ENCODE results near the gene PPP1R16B.

PPP1R16B gene

DNA sequence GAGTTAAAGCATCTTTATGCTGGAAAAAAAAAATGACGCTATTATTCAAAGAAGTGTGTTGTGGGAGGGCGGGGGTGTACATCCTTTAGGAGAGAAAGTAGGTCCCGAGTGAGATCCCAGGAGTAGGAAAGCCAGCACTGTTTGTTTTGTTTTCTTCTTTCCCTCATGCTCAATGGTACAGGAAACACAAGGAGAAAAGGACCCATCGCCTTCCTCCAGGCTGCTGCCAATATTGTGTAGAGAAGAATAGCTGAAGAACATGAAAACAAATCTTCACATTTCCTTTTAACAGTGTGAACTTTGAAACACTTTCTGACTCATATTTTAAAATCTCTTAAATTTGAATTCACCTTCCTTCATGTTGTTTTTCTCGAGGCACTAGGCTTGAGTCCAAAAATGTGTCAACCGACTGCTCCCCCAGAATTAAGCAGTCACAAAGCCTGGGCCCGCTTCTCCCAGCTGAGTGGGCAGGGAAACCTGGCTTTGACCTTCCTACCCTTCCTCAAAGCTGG lies 22.3 kb downstream of the PPP1R16B start:
- no peak for DNase-seq (ENCODE audit: low spot score)

DNA sequence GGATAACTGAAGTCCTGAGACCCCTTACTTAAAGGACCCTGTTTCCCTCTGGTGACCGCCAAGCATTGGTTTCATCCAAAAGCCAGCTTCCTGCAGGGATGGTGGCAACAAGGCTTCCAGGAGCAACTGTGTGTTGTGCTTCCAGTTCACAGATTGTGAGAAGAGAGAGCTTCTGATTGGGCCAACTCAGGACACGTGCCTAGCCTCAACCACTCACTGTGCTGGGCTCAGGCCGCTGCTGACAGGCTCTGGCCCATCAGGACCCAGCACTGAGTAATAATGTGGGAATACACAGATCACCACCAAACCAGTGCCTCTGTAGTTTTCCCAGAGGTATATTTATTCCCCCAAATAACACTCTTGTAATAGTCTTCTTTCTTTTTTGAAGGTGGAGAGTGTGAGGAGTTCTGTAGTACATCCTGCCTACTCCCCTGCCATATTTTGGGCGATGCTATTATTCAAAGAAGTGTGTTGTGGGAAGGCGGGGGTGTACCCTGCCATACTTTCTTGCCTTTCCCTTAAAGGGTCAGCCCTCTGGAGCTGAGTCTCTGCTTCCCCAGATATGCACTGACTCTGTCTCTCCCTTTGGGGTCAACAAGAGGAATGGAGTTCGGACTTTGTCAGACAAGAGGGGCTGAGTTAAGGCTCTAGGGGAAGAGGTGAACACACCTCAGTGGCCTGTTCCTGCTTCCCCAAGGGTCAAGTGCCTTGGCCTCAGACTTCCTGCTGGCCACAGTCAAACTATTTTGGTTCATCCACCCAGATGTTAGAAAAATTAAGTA lies 23.2 kb downstream of the PPP1R16B start:
- DNase-seq (ENCODE audit: low spot score), result no peak

DNA sequence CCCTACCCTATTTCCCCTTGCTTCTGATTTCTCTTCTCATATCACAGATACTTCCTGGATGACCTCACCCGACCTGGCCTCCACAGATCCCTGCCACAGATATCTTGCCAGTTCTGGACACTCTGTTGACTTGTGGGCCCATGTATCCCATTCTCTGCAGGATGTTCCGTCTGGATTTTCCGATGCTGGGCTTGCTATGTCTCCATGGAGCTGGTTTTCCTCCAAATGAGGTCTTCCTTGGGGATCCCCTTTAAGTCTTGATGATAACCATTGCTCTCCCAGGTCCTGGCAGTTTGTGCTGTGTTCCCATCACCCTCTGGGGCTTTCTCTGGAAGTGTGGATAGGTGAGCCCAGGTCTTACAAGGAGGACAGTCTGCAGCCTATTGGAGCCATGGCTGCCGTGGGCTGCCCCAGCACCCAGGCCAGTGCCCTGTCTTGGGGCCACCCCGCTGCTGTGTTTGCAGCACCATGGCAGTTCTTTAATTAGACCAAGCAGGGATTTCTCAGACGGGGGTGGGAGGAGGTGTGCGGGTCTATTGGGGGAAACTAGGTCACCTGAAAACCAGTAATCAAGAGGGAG lies 23.9 kb downstream of the PPP1R16B start:
- DNase-seq (ENCODE audit: low spot score), result no peak

DNA sequence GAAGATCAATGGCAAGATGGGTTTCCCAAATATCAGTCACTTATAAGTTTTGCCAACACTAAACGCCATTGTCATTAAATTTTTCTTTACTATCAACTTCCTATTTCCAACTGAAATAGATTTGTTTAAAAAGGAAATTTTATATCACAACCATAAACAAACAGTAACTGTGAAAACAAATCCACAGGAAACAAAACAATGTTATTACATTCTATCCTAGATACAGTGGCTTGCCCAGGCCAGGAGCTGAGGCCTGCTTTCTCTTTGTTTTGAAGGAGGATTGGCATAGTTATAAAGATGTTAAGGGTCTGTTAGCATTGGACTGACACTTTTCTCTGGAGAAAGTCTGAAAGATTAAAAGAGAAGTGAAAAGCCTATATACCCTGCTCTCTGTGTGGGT lies 24.9 kb downstream of the PPP1R16B start:
- DNase-seq (ENCODE audit: low spot score), result no peak

DNA sequence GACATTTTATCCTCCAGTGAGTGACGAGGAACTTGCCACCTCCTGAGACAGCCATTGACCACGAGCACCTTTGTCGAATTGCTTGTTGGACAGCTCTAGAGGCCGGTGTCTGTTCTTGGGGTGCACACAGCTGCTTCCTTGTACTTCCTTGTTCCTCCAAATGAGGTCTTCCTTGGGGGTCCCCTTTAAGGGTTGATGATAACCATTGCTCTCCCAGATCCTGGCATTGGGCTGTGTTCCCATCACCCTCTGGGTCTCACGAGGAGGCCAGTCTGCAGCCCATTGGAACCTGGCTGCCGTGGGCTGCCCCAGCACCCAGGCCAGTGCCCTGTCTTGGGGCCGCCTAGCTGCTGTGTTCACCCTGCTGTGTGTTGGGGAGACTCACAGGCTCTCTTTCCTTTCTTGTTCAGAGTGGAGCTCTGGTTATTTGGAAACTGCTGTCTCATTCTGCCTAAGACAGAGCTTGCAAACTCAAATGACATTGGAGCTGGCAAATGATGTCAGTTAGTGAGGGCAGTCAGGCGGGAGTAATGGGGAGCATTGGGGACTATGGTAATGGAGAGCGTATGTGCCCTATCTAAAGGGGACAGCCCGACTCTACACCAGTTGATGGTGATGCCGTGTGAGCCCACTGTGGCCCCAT lies 25.7 kb downstream of the PPP1R16B start:
- DNase-seq (ENCODE audit: low spot score), result no peak

DNA sequence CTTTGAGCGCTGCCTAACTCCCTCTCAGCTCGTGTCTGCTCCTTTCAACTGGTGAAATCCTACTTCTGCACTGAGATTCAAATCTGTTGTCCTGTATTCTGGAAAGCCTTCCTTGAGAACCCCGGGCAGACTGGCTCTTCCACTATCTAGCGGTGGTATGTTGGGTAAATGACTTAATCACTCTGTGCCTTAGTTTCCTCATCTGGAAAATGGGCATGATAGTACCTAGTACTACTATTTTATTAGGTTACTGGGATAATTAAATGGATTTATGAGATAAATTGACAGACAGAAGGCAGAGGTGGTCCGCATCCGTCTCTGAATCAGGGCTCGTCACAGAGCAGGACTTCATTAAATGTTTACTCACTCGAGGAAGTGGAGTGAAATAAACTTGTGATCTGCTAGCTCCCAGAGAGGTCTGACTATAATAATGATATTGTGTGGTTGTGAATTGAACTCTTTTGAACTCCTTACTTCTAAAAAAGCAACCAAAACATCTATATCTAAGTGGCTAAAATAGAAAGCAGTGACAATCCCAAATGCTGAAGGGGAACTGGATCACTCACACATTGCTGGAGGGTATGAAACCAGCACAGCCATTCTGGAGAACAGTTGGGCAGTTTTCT lies 26.6 kb downstream of the PPP1R16B start:
- DNase-seq (ENCODE audit: low spot score), result no peak

DNA sequence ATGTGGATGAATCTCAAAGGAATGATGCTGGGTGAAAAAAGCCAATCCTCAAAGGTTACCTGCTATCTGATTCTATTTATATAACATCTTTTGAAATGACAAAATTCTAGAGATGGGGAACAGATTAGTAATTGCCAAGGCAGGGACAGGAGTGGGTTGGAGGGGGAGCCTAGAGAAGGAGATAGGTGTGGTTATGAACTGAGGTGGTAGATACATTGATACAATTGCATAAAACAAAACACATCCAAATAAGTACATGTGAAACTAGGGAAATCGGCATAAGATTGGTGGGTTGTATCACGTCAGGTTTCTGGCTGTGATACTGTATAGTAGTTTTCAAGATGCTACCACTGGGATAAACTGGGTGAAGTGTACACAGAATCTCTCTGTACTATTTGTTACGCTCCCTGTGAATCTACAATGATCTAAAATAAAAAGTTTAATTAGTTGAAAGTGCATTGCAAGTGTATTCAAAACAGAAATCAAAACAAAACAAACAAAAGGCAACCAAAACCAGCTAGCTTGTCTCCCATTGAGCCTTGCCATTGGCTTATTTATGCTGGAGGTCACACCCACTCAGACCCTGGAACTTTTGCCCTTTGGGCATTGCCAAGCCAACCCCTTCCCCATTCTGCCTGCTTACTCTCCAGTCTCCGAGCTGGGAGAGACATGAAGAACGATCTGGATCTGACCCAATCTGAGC lies 27.8 kb downstream of the PPP1R16B start:
- DNase-seq (ENCODE audit: low spot score), result no peak

DNA sequence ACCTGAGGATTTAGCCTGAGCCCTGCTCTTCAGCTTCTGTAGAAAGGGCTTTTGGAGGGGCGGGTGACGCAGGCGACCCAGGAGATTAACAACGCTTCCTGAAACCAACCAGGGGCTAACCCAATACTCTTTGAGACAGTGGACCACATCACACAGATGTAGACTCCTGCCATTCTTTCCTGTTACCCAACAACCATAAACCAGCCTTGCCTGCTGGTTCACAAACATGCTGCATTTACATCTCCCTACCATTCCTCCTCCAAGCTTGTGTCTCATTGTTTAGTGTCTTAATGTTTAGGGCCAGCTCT lies 28.3 kb downstream of the PPP1R16B start:
- peak; percentile 24 for DNase-seq (ENCODE audit: low spot score)

DNA sequence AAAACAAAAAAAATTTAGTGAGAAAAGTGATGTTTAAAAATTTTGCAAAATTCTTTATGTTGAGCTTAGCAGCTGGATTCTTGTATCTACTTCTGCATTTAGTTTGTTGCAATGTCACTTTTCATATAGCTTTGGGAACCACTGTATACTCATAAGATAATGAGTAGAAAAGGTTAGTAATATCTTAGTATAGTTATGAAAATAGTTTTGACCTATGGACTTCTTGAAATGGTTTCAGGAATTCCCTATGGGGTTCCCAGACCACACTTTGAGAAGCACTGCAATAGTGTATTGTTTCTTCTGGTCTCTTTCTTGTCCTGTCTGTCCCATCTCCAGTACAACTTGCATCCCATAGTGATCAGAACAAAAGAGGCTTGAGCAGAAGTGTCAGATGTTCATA lies 29.4 kb downstream of the PPP1R16B start:
- no peak for DNase-seq (ENCODE audit: low spot score)

DNA sequence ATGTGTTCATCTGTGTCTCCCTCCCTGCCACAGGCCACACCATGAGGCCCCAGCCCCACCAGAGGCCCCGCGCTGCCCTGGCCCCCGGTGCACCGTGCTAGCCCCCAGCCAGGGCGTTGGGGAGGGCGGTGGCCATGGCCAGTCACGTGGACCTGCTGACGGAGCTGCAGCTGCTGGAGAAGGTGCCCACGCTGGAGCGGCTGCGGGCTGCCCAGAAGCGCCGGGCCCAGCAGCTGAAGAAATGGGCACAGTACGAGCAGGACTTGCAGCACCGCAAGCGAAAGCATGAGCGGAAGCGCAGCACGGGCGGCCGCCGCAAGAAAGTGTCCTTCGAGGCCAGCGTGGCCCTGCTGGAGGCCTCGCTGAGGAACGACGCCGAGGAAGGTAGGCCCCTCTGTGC lies 30.3 kb downstream of the PPP1R16B start:
- DNase-seq (ENCODE audit: low spot score), result no peak

DNA sequence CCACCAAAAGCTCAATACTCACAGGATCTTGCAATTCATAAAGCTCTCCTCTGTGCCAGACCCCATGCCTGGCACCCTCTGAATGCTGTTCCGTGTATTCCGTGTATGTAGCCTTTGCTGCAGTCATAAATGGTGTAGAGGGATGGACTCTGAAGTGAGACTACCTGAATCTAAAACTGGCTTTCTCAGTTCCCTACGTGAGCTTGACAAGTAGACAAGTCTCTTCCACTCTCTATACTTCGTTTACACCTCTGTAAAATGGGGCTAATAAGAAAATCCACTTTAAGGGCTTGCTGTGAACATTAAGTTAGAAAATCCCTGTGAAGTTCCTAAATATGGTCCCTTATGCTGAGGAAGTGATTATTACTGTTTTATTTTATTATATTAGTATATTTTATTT lies 31.5 kb downstream of the PPP1R16B start:
- no peak for DNase-seq (ENCODE audit: low spot score)

DNA sequence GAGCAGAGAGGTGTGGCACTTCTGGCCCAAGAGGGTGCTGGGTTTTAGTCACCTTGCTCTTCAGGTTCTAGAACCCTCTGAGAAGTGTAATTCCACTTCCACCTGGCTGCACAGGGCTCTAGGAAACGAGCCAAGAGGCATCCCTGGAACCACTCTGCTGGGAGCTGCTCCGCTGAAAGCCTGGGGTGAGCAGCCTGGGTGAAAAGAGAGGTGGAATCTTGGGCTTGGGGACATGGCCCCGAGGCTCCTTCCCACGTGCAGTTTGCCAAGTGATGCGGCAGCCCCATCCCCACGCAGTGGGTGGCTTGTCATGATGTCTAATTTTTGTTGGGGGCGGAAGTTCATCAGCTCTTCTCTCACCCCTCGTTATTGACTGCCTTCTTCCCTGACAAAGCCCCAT lies 32.8 kb downstream of the PPP1R16B start:
- DNase-seq (ENCODE audit: low spot score), result no peak

DNA sequence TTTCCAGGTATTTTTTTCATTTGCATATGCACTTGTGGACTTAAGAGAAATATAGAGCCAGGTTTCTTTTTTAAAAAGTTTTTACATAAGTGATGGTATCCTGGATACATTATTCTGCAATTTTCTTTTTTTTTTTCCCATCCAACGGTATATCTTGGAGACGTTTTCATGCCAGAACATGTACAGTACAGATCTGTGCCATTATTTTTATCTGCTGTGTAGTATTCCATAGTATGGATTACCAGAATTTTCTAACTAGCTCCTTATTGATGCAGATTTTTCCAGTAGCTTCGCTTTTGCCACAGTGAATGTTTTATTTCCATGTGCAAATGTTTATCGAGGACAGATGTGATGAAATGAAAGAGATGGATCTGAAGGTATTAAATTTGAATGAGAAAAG lies 34.1 kb downstream of the PPP1R16B start:
- DNase-seq (ENCODE audit: low spot score), result no peak

DNA sequence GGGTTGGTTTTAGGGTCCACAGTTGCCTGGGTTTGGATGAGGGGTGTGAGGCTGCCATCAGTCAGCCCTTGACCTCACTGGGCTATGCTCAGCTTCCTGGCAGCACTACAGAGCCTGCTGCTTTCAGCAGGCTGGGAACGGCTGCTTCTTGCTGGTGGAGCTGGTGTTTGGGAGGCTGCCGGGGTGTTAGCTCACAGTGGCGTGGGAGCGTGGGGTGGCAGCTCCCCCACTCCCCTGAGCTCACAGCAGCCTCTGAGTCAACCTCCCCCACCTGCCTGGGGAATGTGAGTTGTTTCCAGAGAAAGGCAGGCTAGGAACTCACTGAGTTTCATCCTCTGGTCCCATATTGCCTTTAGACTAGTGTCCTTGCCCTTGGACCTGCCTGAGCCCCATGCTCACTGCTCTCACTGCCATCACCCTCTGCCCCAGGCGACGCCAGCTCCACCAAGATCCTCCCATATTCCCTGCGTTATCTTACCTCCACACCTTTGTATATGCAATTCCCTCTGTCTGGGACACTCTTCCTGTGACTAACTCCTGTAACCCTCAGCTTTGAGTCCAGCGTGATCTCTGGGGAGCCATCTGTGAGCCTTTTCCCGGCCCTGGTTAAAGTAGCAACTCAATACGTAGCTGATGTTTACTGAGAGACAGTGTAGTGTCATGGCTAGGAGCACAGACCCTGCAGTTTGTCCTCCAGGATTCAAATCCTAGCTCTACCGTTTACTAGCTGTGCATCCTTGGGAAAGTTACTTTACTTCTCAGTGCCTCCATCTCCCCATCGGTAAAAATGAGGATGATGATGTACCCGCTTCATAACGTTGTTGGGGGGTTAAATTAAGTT lies 34.8 kb downstream of the PPP1R16B start:
- no peak for DNase-seq (ENCODE audit: low spot score)

DNA sequence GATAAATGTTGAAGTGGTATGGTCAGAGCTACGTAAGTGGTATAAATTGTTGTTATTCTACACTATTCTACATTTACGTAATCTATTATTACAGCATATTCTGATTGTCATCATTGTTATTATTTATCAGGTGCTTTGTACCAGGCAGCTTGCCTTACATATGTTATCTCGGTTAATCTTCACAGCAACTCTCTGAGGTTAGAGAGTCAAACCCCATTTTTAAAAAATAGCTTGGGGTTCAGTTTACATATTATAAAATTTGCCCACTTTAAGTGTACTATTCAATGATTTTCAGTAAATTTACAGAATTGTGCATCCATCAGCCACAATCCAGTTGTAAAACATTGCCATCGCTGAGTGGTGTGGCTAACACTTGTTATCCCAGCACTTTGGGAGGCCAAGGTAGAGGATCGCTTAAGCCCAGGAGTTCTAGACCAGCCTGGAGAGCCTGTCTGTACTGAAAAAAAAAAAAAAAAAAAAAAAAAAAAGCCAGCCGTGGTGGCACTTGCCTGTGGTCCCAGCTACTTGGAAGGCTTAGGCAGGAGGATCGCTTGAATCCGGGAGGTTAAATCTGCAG lies 35.5 kb downstream of the PPP1R16B start:
- peak; percentile 19 for DNase-seq (ENCODE audit: low spot score)

DNA sequence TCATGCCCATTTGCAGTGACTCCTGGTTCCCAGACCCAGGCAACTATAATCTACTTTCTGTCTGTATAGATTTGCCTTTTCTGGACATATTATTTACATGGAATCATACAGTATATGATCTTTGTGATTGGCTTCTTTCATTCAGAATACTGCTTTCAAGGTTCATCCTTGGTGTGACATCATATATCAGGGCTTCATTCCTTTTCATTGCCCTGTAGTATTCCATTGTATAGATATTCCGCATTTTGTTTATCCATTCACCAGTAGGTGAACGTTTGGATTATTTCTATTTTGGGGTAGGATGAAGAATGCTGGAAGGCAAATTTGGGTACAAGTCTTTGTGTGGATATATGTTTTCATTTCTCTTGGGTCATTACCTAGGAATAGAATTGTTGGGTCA lies 36.1 kb downstream of the PPP1R16B start:
- no peak for DNase-seq (ENCODE audit: low spot score)

DNA sequence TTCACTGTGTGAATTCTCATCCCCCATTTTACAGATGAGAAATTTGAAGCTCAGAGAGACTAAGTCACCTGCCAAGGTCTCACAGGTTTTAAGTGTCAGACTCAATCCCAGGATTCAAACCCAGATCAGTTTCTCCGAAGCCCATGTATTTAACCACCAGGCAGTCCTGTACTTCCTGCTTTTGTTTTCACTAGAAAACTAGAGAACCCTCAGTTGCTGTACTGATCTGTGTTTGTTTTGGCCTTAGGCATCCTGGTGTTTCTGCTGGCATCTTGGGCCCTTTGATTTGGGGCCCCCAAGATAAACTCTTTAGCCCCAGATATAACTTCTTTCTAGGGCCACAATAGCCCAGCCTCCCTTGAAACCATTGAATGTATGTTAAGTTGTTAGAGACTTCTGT lies 36.5 kb downstream of the PPP1R16B start:
- no peak for DNase-seq (ENCODE audit: low spot score)

DNA sequence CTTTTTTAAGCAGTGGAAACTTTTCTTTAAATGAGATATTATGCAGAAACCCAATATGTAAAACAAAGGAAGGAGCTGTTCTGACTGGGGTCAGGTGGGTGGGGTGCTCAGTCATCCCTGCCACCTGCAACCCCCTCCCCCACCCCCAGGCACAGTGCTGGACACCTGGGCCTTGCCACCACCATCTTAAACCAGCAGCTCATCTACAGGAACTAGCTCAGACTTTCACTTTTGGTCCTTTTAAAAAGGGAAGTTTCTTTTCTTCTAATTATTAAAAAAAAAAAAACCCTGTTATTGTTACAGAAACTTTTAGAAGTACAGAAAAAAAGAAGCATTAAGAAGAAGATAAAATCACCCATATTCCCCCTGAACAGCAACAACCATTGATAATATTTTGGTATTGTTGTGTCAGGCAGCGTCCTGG lies 37.1 kb downstream of the PPP1R16B start:
- peak; percentile 51 for DNase-seq (ENCODE audit: low spot score)

DNA sequence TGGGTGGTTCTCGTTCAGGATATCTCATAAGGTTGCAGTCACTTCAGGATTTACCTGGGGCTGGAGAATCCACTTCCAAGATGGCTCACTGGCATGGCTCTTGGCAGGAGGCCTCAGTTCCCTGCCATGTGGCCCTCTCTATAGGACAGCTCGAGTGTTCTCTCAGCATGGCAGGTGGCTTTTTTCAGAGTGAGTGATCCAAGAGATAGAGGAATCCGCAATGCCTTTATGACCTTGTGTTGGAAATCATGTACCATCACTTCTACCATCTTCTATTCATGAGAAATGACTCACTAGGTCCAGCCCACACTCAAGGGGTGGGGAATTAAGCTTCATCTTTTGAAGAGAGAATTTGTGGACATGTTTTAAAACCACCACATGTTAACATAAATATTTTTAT lies 37.8 kb downstream of the PPP1R16B start:
- DNase-seq (ENCODE audit: low spot score), result no peak

DNA sequence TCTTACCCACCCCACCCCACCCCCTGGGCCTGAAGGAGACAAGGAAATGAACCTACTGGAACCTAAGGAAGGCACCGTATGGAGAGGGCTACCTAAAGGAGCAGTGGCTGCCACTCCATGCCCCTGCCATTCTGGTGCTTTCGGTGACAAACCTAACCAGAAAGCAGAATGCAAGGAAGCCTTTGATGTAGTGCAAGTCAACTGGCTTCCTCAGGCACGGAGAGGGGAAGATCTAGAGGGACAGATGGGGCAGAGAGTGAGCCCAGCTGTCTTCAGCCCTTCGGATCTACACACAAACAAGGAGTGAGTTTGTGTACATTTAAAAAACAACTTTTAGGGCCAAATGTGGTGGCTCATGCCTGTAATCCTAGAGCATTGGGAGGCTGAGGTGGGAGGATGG lies 39.5 kb downstream of the PPP1R16B start:
- peak; percentile 41 for DNase-seq (ENCODE audit: low spot score)

DNA sequence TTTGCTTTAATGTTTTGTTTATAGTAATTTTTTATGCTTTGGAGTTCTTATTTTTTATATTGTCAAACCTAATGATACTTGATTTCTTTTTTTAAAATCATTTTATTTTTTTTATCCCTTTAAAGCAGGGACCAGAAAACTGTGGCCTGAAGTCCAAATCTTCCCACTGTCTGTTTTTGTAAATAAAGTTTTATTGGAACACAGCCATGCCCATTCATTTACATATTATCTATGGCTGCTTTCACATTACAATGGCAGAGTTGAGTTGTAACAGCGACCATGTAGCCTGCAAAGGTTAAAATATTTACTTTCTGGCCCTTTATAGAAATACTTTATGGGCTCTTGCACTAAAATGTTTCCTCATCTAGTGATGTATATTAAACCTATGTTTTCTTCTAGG lies 42.3 kb downstream of the PPP1R16B start:
- no peak for DNase-seq (ENCODE audit: low spot score)

Measured in CD4-positive, alpha-beta T cell treated with Interleukin-6 at 100 ng/mL for 8 hours (primary cell).